DMS153 (cell line): ENCODE data around the gene SENP1.

Experiments
- DNase-seq: peaks from one replicate; lab custom pipeline; 2025; lab: John Stamatoyannopoulos, UW

The SENP1 gene

DNA sequence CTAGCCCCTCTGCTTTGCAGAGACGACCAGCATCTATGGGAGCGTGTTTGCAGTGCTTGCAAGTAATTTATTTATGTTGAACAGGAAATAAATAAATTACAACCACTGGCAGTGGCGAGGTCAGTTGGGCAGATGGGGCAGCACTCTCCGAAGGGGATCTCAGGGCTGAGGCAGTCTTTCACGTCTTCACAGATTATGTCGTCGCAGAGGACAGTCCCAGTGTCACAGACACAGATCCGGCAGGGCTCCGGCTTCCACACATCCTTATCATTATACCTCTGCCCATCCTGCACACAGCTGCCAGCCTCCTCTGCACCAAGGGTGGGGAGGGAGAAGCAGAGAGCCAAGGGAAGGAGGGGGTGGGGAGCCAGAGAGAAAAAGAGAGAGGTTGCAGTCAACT lies 106.1 kb downstream of the SENP1 start:
- no peak for DNase-seq

DNA sequence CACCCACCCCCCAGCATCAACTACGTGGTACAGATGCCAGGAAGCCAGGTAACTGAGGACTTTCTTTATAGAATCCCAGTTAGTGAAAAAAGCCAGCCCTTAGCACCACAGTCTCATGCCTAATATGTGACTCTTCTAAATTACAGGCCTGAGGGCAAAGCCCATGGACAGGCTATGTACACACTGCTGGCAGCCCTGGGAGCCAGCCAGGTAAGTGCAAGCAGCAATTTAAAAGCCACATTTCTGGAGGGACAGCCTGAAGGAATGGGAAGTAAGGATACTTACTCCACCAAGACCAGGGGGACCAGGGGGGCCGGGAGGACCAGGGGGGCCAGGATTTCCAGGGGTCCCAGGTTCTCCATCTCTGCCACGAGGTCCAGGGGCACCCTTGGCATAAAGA lies 108.6 kb downstream of the SENP1 start:
- no peak for DNase-seq

DNA sequence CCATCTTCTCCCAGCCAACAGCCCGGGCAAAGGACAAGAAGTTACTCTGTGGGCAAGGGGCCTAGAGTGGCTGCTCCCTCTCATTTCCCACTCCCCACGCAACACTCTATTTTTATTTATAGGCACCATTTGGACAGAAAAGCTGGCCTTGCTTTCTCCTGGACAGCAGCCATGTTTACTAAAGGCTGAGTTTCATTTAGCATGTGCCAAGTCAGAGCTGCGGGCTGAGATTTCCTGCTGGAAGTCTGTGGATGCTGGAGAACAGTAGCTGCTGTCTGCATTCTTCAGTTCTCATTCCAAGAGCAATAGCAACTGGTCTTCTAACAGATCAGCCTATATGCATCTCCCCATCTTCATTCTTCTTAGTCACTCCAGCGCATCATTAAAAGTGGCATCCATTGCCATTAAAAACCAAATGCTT lies 109.9 kb downstream of the SENP1 start:
- no peak for DNase-seq

DNA sequence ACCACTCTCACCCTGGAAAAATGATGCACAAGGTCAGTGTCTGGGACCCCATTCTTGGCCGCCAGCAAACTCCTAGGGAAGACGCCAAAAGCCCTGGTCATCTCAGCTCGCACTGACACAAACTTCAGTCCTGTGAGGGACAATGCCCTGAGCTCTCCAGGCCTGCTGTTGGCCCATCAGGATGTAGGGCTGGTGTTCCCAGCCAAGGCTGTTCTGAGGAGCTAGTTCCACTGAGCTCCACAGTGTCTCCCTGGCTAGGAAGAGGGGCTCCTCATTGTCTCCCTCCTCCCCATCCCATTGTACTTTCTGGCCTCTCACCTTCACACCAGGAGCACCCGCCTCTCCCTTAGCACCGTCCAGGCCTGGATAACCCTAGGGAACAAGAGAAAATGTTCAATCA lies 112.4 kb downstream of the SENP1 start:
- no peak for DNase-seq
